ENCODE measurements around the gene KIF16B. TPM values are rescaled to one million over a fixed set of nuclear protein-coding genes. Genes with fewer than 3 reads are reported as not detected.

The KIF16B gene
- total and polyA plus RNA-seq, 9 of the 15 experiments (the other 6 are each of a cell fraction or from before 2014, with no cell fraction given): 1.00 to 10.6 (median 8.5) TPM

DNA sequence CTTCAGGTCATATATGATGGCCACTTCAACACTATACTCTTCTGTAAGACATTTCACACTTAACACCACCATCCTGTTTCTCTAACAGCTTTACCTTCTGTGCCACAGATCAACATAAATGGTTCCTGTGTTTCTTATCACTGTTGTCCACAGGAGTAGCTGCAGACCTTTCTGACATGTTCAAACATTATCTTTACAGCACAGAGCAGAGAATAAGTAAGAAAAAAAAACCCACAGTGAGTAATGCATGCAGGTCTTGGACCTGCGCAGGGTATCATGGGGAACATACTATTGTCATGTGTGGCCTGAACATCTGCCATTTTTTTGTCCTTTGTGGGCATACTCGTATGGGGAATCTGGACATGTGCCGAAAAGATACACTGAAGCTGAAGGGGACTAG is 161.9 kb downstream of the KIF16B start (continued):
- TF ChIP-seq CXXC5 (CRISPR knock-in tag; IDR thresholded peaks at IDR 0.05) (no peak), SMARCA4 (IDR thresholded peaks at IDR 0.05) (peak; percentile 73), FOXK2 (conservative IDR thresholded peaks at IDR 0.05 in 1 of 2, IDR thresholded peaks at IDR 0.05 in 1 of 2; ENCODE audit: low read depth in 2 of 2) (0 out of 4 replicates have a peak, but pooled peaks of 1 of the 2 experiments have one; percentile 14), EGR1 (conservative IDR thresholded peaks at IDR 0.05) (no peak), TAL1 (IDR thresholded peaks at IDR 0.05) (peak; percentile 92), CCNT2 (IDR thresholded peaks at IDR 0.05; ENCODE audit: borderline replicate concordance, extremely low read depth, insufficient read length, low read depth, low read length) (peak; percentile 35), ZNF408 (CRISPR knock-in tag; IDR thresholded peaks at IDR 0.05; ENCODE audit: low read depth) (no peak), JUND (IDR thresholded peaks at IDR 0.05; ENCODE audit: borderline replicate concordance, low read depth, low read length) (peak; percentile 15; the same call in 1 of the 2 replicates), JUND (tag; IDR thresholded peaks at IDR 0.05; ENCODE audit: borderline replicate concordance, low read depth, low read length) (no peak), XRCC5 (IDR thresholded peaks at IDR 0.05; ENCODE audit: low read depth, low read length) (no peak), OTX1 (CRISPR knock-in tag; IDR thresholded peaks at IDR 0.05) (no peak), NR2F6 (CRISPR knock-in tag; IDR thresholded peaks at IDR 0.05) (no peak), MEIS2 (IDR thresholded peaks at IDR 0.05; ENCODE audit: partially characterized antibody) (peak; percentile 46), SPI1 (IDR thresholded peaks at IDR 0.05; ENCODE audit: borderline replicate concordance, low read depth, low read length) (no peak), ZBTB1 (CRISPR knock-in tag; IDR thresholded peaks at IDR 0.05; ENCODE audit: borderline replicate concordance, low read depth) (no peak), HNRNPLL (IDR thresholded peaks at IDR 0.05; ENCODE audit: low read depth, low read length, poor library complexity, severe bottlenecking) (no peak), ETS2 (tag; IDR thresholded peaks at IDR 0.05; ENCODE audit: borderline replicate concordance, poor library complexity, severe bottlenecking) (no peak), BHLHE40 (IDR thresholded peaks at IDR 0.05; ENCODE audit: low read length) (no peak), ZNF175 (CRISPR knock-in tag; IDR thresholded peaks at IDR 0.05; ENCODE audit: low read depth) (no peak)
- TF ChIP-seq, protein P1, sequence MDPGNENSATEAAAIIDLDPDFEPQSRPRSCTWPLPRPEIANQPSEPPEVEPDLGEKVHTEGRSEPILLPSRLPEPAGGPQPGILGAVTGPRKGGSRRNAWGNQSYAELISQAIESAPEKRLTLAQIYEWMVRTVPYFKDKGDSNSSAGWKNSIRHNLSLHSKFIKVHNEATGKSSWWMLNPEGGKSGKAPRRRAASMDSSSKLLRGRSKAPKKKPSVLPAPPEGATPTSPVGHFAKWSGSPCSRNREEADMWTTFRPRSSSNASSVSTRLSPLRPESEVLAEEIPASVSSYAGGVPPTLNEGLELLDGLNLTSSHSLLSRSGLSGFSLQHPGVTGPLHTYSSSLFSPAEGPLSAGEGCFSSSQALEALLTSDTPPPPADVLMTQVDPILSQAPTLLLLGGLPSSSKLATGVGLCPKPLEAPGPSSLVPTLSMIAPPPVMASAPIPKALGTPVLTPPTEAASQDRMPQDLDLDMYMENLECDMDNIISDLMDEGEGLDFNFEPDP (CRISPR knock-in tag; IDR thresholded peaks at IDR 0.05): no peak
- TF ChIP-seq, protein P2, sequence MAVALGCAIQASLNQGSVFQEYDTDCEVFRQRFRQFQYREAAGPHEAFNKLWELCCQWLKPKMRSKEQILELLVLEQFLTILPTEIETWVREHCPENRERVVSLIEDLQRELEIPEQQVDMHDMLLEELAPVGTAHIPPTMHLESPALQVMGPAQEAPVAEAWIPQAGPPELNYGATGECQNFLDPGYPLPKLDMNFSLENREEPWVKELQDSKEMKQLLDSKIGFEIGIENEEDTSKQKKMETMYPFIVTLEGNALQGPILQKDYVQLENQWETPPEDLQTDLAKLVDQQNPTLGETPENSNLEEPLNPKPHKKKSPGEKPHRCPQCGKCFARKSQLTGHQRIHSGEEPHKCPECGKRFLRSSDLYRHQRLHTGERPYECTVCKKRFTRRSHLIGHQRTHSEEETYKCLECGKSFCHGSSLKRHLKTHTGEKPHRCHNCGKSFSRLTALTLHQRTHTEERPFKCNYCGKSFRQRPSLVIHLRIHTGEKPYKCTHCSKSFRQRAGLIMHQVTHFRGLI (CRISPR knock-in tag; IDR thresholded peaks at IDR 0.05): no peak
- TF ChIP-seq, protein P3, sequence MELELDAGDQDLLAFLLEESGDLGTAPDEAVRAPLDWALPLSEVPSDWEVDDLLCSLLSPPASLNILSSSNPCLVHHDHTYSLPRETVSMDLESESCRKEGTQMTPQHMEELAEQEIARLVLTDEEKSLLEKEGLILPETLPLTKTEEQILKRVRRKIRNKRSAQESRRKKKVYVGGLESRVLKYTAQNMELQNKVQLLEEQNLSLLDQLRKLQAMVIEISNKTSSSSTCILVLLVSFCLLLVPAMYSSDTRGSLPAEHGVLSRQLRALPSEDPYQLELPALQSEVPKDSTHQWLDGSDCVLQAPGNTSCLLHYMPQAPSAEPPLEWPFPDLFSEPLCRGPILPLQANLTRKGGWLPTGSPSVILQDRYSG (tag; conservative IDR thresholded peaks at IDR 0.05; ENCODE audit: low read depth): no peak
